Astrocyte (in vitro differentiated cells and primary cell): ENCODE results near the gene DIAPH3. TPM values are rescaled to one million over a fixed set of nuclear protein-coding genes. Genes with fewer than 3 reads are reported as not detected.
A peak's percentile ranks its signal among the peaks of the same experiment; 100 is the strongest.

Experiments
- DNase-seq: peaks from one replicate; pipeline ENCODE4 v3.0.0-alpha.2; 2010; ENCODE audit warnings: low read depth
- FAIRE-seq: peaks from 2 replicates; lab custom pipeline; 2011; peaks lifted over from hg19 to GRCh38; lab: Jason Lieb, UNC
- H2AFZ ChIP-seq: 2 replicates; pipeline ENCODE4 v1.6.0; 2012; ENCODE audit warnings: low read depth, low read length, inconsistent platforms
- H3K27ac ChIP-seq: 2 replicates; pipeline ENCODE4 v1.5.1; 2011; ENCODE audit warnings: low read depth, low read length, inconsistent platforms
- H3K27me3 ChIP-seq: 2 replicates; pipeline ENCODE4 v1.6.0; 2011; ENCODE audit warnings: low read length, inconsistent platforms; ENCODE audit not compliant: insufficient read depth
- H3K36me3 ChIP-seq: 2 replicates; pipeline ENCODE4 v1.5.1; 2011; ENCODE audit warnings: low read length, inconsistent platforms; ENCODE audit not compliant: insufficient read depth
- H3K4me1 ChIP-seq: 2 replicates; pipeline ENCODE4 v1.5.1; 2011; ENCODE audit warnings: low read length, inconsistent platforms; ENCODE audit not compliant: insufficient read depth
- H3K4me2 ChIP-seq: 2 replicates; pipeline ENCODE4 v1.6.0; 2012; ENCODE audit warnings: low read length, inconsistent platforms
- H3K4me3 ChIP-seq: 2 replicates; pipeline ENCODE4 v1.5.1; 2011; ENCODE audit warnings: low read depth, mild to moderate bottlenecking, low read length, inconsistent platforms; ENCODE audit not compliant: insufficient read depth
- H3K79me2 ChIP-seq: 2 replicates; pipeline ENCODE4 v1.6.0; 2012; ENCODE audit warnings: mild to moderate bottlenecking, low read length, inconsistent platforms; ENCODE audit not compliant: insufficient read depth
- H3K9ac ChIP-seq: 2 replicates; pipeline ENCODE4 v1.6.0; 2012; ENCODE audit warnings: mild to moderate bottlenecking, low read length, inconsistent platforms
- H3K9me3 ChIP-seq: 2 replicates; pipeline ENCODE4 v1.5.1; 2012; ENCODE audit warnings: low read depth, mild to moderate bottlenecking, low read length, inconsistent platforms; ENCODE audit not compliant: insufficient read depth
- H4K20me1 ChIP-seq: 2 replicates; pipeline ENCODE4 v1.6.0; 2012; ENCODE audit warnings: low read length, inconsistent platforms; ENCODE audit not compliant: insufficient read depth
- H3K27ac Mint-ChIP-seq: one replicate; pipeline ENCODE4 v1.8.0; 2021; ENCODE audit warnings: mild to moderate bottlenecking, mixed read lengths; ENCODE audit not compliant: unreplicated experiment
- H3K27me3 Mint-ChIP-seq: one replicate; pipeline ENCODE4 v1.8.0; 2021; ENCODE audit warnings: low read depth, mixed read lengths; ENCODE audit not compliant: unreplicated experiment
- H3K36me3 Mint-ChIP-seq: one replicate; pipeline ENCODE4 v1.8.0; 2021; ENCODE audit warnings: low read depth, mixed read lengths; ENCODE audit not compliant: unreplicated experiment
- H3K4me1 Mint-ChIP-seq: one replicate; pipeline ENCODE4 v1.8.0; 2021; ENCODE audit warnings: low read depth, mixed read lengths; ENCODE audit not compliant: unreplicated experiment
- H3K4me3 Mint-ChIP-seq: one replicate; pipeline ENCODE4 v1.8.0; 2021; ENCODE audit warnings: mild to moderate bottlenecking, moderate library complexity, mixed read lengths; ENCODE audit not compliant: unreplicated experiment
- H3K9me3 Mint-ChIP-seq: one replicate; pipeline ENCODE4 v1.8.0; 2021; ENCODE audit warnings: mild to moderate bottlenecking, mixed read lengths; ENCODE audit not compliant: unreplicated experiment
- EZH2 ChIP-seq: IDR thresholded peaks from 2 replicates; pipeline ENCODE4 v1.6.1; 2012; ENCODE audit warnings: mild to moderate bottlenecking, low read length, inconsistent platforms; ENCODE audit not compliant: insufficient read depth
- total RNA-seq: library from RNA; stranded (reverse); gene quantifications from 2 replicates; pipeline ENCODE4 v1.2.1, GENCODE V29; 2021
- TF ChIP-seq, protein P1 (sequence below): IDR thresholded peaks from 2 replicates; pipeline ENCODE4 v1.5.1; 2011; ENCODE audit warnings: low read depth, mild to moderate bottlenecking, inconsistent platforms, low read length, moderate library complexity; ENCODE audit not compliant: insufficient read depth

Gene DIAPH3
- total RNA-seq, 1 donor from 2014 or later: 19.0 TPM

DNA sequence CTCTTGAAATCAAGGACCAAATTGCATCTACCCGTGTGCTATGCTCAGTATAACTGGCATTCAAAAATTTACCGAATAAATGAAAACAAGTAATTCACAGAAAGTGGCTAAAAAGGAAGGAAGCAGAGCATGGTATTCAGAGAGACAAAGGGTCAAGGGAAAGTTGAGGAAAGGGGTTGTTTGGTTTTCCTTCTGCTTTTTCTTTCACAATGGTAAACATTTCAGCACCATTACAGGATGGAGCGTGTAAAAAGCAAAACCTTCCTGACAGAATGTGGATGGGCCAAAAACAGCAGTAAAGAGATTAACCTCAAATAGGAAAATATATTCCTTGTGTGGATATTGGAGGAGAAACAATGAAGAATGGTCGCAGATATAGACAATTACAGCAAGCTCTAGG is 14.8 kb downstream of the DIAPH3 start:
- peaks cover 7% of the 10 kb centered on the region for H3K4me1 ChIP-seq
- DNase-seq (no peak), FAIRE-seq (no peak)
- H3K9ac ChIP-seq: no peak overlapping the region
- H3K79me2 ChIP-seq: peaks cover 99% of the 10 kb centered on the region
- TF ChIP-seq, protein P1, sequence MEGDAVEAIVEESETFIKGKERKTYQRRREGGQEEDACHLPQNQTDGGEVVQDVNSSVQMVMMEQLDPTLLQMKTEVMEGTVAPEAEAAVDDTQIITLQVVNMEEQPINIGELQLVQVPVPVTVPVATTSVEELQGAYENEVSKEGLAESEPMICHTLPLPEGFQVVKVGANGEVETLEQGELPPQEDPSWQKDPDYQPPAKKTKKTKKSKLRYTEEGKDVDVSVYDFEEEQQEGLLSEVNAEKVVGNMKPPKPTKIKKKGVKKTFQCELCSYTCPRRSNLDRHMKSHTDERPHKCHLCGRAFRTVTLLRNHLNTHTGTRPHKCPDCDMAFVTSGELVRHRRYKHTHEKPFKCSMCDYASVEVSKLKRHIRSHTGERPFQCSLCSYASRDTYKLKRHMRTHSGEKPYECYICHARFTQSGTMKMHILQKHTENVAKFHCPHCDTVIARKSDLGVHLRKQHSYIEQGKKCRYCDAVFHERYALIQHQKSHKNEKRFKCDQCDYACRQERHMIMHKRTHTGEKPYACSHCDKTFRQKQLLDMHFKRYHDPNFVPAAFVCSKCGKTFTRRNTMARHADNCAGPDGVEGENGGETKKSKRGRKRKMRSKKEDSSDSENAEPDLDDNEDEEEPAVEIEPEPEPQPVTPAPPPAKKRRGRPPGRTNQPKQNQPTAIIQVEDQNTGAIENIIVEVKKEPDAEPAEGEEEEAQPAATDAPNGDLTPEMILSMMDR: no peak
- no peak for TF ChIP-seq EZH2
- no peaks in the 10 kb centered on the region for H3K9me3 ChIP-seq
- H2AFZ ChIP-seq: no peak overlapping the region
- no peak overlapping the region for H3K27ac Mint-ChIP-seq
- no peak overlapping the region for H3K4me3 ChIP-seq
- H4K20me1 ChIP-seq: peaks cover 41% of the 10 kb centered on the region
- no peaks in the 10 kb centered on the region for H3K27me3 Mint-ChIP-seq
- H3K4me2 ChIP-seq: no peak overlapping the region
- H3K4me1 Mint-ChIP-seq: peaks cover 8% of the 10 kb centered on the region
- H3K36me3 ChIP-seq: no peaks in the 10 kb centered on the region
- H3K4me3 Mint-ChIP-seq: no peak overlapping the region
- H3K27ac ChIP-seq: no peak overlapping the region
- no peaks in the 10 kb centered on the region for H3K36me3 Mint-ChIP-seq
- H3K9me3 Mint-ChIP-seq: no peaks in the 10 kb centered on the region
- no peaks in the 10 kb centered on the region for H3K27me3 ChIP-seq

DNA sequence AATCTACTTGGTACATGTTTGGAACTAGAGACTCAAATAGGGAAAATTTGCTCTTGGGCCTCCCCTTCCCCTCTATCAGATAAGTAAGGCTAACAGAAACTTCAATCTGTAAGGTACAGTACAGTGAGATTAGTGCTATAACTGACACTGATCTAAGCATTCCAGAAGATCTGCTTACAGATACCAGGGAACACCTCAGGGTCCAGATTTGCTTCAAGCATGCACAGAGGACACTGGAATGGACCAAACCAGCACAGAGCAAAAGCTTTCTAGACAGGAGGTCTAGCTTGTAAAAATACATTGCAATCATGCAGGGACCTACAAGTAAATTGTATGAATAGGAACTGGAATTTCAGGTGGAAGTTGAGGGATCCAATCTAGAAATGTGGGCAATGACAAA is 16.4 kb downstream of the DIAPH3 start:
- Mint-ChIP-seq H3K27ac (no peak overlapping the region), H3K4me1 (peaks cover 9% of the 10 kb centered on the region), H3K9me3 (no peaks in the 10 kb centered on the region), H3K27me3 (no peaks in the 10 kb centered on the region), H3K36me3 (no peaks in the 10 kb centered on the region), H3K4me3 (no peak overlapping the region)
- Histone ChIP-seq H3K27me3 (no peaks in the 10 kb centered on the region), H3K79me2 (peaks cover 99% of the 10 kb centered on the region), H3K36me3 (no peaks in the 10 kb centered on the region), H3K27ac (no peak overlapping the region), H2AFZ (no peak overlapping the region), H4K20me1 (peaks cover 50% of the 10 kb centered on the region), H3K9ac (no peak overlapping the region), H3K9me3 (no peaks in the 10 kb centered on the region), H3K4me2 (no peak overlapping the region), H3K4me3 (no peak overlapping the region), H3K4me1 (peaks cover 11% of the 10 kb centered on the region)
- no peak for FAIRE-seq
- TF ChIP-seq, protein P1: no peak
- TF ChIP-seq EZH2: no peak
- no peak for DNase-seq

DNA sequence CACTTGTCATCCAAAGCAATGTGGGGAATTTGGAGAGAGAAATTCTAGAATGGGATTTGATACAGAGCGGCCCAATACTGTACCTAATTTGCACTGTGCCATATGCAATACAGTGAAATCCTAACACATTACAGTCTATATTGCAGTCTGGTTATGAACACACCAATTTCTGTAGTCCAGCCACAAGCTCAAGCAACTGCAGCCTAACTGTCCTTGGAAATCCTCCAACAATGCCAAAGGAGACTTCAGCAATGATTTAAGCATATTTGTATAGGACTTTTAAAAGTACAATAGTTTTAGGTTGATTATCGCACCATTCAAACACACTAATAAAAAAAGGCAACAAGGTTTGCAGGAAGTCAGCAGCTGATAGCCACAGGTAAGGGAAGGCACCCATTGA is 17.3 kb downstream of the DIAPH3 start:
- TF ChIP-seq, protein P1: no peak
- TF ChIP-seq EZH2: no peak
- Mint-ChIP-seq H3K4me3 (no peak overlapping the region), H3K4me1 (peaks cover 9% of the 10 kb centered on the region), H3K27ac (no peak overlapping the region), H3K9me3 (no peaks in the 10 kb centered on the region), H3K36me3 (no peaks in the 10 kb centered on the region), H3K27me3 (no peaks in the 10 kb centered on the region)
- no peaks in the 10 kb centered on the region for H3K27me3 ChIP-seq
- DNase-seq: peak; percentile 10
- H3K4me1 ChIP-seq: peaks cover 11% of the 10 kb centered on the region
- H3K36me3 ChIP-seq: no peaks in the 10 kb centered on the region
- no peak overlapping the region for H3K4me3 ChIP-seq
- peaks cover 100% of the 10 kb centered on the region for H3K79me2 ChIP-seq
- H3K4me2 ChIP-seq: no peak overlapping the region
- no peak overlapping the region for H2AFZ ChIP-seq
- peaks cover 50% of the 10 kb centered on the region for H4K20me1 ChIP-seq
- H3K9ac ChIP-seq: no peak overlapping the region
- no peak overlapping the region for H3K27ac ChIP-seq
- no peaks in the 10 kb centered on the region for H3K9me3 ChIP-seq
- no peak for FAIRE-seq
